Endothelial cell (in vitro differentiated cells): ENCODE data around the gene LUZP1. TPM values are rescaled to one million over a fixed set of nuclear protein-coding genes. Genes with fewer than 3 reads are reported as not detected.
A peak's percentile ranks its signal among the peaks of the same experiment; 100 is the strongest.

Source experiments
- DNase-seq: peaks from one replicate; pipeline ENCODE4 v3.0.0; 2021; ENCODE audit warnings: low spot score
- H3K27ac Mint-ChIP-seq: one replicate; pipeline ENCODE4 v1.8.0; 2021; ENCODE audit warnings: mixed read lengths, inconsistent platforms; ENCODE audit not compliant: unreplicated experiment
- H3K27me3 Mint-ChIP-seq: one replicate; pipeline ENCODE4 v1.8.0; 2021; ENCODE audit warnings: mild to moderate bottlenecking, moderate library complexity, mixed read lengths, inconsistent platforms; ENCODE audit not compliant: unreplicated experiment
- H3K36me3 Mint-ChIP-seq: one replicate; pipeline ENCODE4 v1.8.0; 2021; ENCODE audit warnings: mild to moderate bottlenecking, low read depth, mixed read lengths, inconsistent platforms; ENCODE audit not compliant: unreplicated experiment
- H3K4me1 Mint-ChIP-seq: one replicate; pipeline ENCODE4 v1.8.0; 2021; ENCODE audit warnings: mild to moderate bottlenecking, mixed read lengths, inconsistent platforms; ENCODE audit not compliant: unreplicated experiment
- H3K4me3 Mint-ChIP-seq: one replicate; pipeline ENCODE4 v1.8.0; 2021; ENCODE audit warnings: mild to moderate bottlenecking, mixed read lengths, inconsistent platforms; ENCODE audit not compliant: unreplicated experiment
- H3K9me3 Mint-ChIP-seq: one replicate; pipeline ENCODE4 v1.8.0; 2021; ENCODE audit warnings: mixed read lengths, inconsistent platforms; ENCODE audit not compliant: unreplicated experiment
- total RNA-seq: library from RNA; stranded (reverse); fragmentation: NEBNext Ultra II Directional; extraction: Animal tissue kit (Norgen Biotek cat#: 25700); gene quantifications from one replicate; pipeline ENCODE4 v1.2.1, GENCODE V29; 2021; ENCODE audit not compliant: unreplicated experiment
- TF ChIP-seq, protein P1 (sequence below): fragments of 200-600 bp; sonication (generic); IDR thresholded peaks from one replicate; pipeline ENCODE4 v1.5.0; 2021; ENCODE audit warnings: antibody characterized with exemption; ENCODE audit not compliant: unreplicated experiment

The LUZP1 gene
- total RNA-seq, 1 donor from 2014 or later: 103 TPM

DNA sequence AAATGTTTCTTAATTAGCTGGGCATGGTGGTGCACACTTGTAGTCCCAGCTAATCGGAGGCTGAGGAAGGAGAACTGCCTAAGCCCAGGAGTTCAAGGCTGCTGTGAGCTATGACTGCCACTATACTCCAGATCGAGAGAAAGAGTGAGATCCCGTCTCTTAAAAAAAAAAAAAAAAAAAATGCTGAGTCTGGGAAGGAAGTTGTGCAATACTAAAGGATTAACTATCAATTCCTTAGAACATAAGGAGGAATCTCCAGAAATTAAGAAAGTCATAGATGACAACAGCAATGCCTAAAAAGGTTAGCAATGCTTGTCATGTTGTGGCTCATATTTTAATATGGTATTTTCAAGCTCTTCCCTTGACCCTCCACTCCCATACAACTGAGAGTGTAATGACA lies 5.3 kb downstream of the LUZP1 start:
- Mint-ChIP-seq H3K27ac (peak overlapping the region; percentile 48), H3K27me3 (peaks cover 2% of the 10 kb centered on the region)

GRCh38 chr1:23159963-23160877 lies 8.4 kb downstream of the LUZP1 start:
- DNase-seq: no peak
- H3K36me3 Mint-ChIP-seq: peaks cover 4% of the 10 kb centered on the region
- H3K27ac Mint-ChIP-seq: no peak overlapping the region
- no peaks in the 10 kb centered on the region for H3K9me3 Mint-ChIP-seq
- H3K4me1 Mint-ChIP-seq: peaks cover 32% of the 10 kb centered on the region
- TF ChIP-seq, protein P1, sequence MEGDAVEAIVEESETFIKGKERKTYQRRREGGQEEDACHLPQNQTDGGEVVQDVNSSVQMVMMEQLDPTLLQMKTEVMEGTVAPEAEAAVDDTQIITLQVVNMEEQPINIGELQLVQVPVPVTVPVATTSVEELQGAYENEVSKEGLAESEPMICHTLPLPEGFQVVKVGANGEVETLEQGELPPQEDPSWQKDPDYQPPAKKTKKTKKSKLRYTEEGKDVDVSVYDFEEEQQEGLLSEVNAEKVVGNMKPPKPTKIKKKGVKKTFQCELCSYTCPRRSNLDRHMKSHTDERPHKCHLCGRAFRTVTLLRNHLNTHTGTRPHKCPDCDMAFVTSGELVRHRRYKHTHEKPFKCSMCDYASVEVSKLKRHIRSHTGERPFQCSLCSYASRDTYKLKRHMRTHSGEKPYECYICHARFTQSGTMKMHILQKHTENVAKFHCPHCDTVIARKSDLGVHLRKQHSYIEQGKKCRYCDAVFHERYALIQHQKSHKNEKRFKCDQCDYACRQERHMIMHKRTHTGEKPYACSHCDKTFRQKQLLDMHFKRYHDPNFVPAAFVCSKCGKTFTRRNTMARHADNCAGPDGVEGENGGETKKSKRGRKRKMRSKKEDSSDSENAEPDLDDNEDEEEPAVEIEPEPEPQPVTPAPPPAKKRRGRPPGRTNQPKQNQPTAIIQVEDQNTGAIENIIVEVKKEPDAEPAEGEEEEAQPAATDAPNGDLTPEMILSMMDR: no peak
- no peak overlapping the region for H3K4me3 Mint-ChIP-seq
- H3K27me3 Mint-ChIP-seq: no peaks in the 10 kb centered on the region

More for the DNA sequence above, 5.3 kb downstream of the LUZP1 start:
- Mint-ChIP-seq H3K36me3 (no peaks in the 10 kb centered on the region), H3K4me1 (peaks cover 46% of the 10 kb centered on the region), H3K4me3 (no peak overlapping the region), H3K9me3 (no peaks in the 10 kb centered on the region)
- DNase-seq: no peak
- TF ChIP-seq, protein P1: no peak

- Mint-ChIP-seq H3K4me1 (peaks cover 18% of the 10 kb centered on the region), H3K27ac (peak overlapping the region; percentile 48), H3K4me3 (peak overlapping the region; percentile 21), H3K27me3 (no peaks in the 10 kb centered on the region), H3K9me3 (no peaks in the 10 kb centered on the region), H3K36me3 (peaks cover 4% of the 10 kb centered on the region)
- TF ChIP-seq, protein P1: no peak
- DNase-seq: no peak
Measured at GRCh38 chr1:23156940-23157339, 11.7 kb downstream of the LUZP1 start.

GRCh38 chr1:23152966-23153684 lies 15.5 kb downstream of the LUZP1 start:
- peaks cover 24% of the 10 kb centered on the region for H3K4me1 Mint-ChIP-seq
- H3K9me3 Mint-ChIP-seq: no peaks in the 10 kb centered on the region

More at GRCh38 chr1:23152966-23153684, 15.5 kb downstream of the LUZP1 start:
- no peak for DNase-seq
- H3K36me3 Mint-ChIP-seq: peaks cover 4% of the 10 kb centered on the region
- H3K4me3 Mint-ChIP-seq: no peak overlapping the region
- TF ChIP-seq, protein P1: no peak
- H3K27ac Mint-ChIP-seq: no peak overlapping the region
- no peaks in the 10 kb centered on the region for H3K27me3 Mint-ChIP-seq
